CD4-positive, alpha-beta T cell treated with Interleukin-1 beta for 1 hour (primary cell): ENCODE data around the gene MRPL51.
A peak's percentile ranks its signal among the peaks of the same experiment; 100 is the strongest.

Experiments used
- DNase-seq, 2 donors: peaks; one replicate each; pipeline ENCODE4 v3.0.0-alpha.2; 2020 to 2022

Gene MRPL51

DNA sequence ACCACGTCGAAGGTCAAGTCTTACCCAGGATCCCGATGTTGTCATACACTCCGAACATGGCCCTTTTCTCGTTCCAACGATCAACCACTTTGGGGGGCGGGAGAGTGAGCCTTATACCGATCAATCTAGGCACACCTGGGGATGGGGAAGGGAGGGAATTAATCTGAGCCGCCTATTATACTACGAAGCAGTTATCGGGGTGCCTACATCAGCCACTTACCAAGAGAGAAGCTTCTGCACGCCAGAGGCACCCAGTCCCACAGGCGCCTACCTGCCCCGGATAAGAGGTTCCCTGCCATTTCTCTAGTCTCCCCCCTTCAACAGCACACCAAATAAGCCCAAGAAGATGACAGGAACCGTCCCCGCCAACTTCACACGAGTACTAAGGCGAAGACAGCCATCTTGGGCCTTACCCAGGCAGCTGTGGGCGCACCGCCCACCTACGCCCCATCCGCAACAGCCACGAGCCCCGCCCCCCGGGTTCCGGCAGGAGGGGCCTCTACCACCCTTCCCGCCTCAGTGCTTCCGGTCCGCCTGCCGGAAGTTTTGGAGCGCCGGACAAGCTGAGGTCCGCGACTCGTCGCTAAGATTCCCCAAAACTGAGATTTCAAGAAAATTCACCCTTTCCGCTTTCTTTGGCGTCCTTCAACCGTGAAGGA is at the start of gene MRPL51:
Gene MRPL51, minus strand, starts transcription at position 425 of the 659 bp plus-strand sequence. Its CDS starts 126 bp downstream, at position 299.
- DNase-seq: peak; percentile 95 to 96

DNA sequence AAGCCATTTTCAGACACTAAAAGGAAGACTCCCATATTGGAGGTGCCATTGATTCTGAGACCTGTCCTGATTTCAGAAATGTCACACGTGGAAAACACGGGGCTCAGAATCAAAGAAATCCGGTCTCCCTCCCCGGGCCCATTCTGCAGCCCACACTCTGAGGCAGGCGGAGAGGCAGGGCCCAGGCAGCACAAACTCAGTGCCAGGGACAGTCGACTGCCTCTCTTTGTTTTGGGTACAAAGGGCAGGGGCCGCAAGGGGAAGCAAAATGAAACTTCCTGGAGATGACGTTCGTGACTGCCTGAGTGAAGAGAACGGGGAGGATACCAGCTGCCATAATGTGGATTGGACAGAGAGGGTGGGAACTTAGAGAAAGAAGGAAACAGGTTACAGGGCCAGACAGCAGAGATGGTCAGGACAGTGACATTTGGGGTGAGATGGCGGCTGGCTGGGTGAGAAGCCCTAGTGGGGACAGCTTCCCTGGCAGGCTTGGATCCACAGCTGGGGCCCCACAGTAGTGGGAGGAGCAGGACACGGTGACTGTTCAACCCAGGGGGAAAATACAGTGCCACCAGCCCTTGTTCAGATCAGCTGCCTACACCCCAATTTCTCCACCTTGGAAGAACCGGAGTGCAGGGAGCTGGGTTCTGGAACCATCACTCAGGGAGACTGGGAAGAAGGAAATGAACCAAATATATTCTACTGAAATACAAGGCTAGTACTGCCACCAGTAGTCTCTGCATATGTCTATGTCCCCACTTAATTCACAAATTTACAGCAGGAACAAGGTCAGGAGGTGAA is 49.3 kb upstream of the MRPL51 start:
- DNase-seq: peak in 1 of 2 donors; percentile 12

DNA sequence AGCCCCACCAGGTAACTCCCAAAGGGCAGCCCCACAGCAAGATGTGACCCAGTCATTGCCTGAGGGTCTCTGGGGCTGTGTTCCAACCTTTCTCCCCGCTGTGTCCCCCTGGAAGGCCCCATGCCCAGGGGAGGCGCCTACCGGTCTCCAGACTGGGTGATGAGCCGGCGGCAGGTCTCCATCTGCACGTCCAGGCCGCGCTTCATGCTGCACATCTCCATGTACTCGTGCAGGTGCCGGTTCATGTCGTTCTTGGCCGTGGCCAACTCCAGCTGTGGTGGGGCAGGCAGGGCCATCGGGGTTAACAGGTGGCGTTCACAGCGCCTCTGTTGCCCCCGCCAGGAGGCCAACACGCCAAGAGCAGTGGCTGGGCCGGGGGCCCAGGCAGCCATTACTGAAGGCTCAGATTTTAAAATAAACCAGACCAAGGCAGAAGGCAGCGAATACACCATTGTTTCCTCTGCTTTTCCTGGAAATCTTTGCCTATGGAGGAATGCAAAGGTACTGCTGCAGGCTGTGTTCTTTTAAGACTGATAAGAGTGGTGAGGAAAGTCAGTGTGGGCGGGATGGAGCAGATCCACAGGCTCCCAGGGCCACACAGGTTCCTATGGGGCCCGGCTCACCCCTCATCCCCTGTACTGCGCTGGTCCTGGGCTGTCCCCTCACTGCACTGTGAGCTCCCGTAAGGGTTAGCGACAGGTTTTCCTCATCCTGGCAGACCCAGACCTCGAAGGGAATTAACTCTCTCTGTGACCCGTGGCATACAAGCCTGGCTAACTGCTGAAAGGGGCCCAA is 48.5 kb upstream of the MRPL51 start:
- DNase-seq: no peak

DNA sequence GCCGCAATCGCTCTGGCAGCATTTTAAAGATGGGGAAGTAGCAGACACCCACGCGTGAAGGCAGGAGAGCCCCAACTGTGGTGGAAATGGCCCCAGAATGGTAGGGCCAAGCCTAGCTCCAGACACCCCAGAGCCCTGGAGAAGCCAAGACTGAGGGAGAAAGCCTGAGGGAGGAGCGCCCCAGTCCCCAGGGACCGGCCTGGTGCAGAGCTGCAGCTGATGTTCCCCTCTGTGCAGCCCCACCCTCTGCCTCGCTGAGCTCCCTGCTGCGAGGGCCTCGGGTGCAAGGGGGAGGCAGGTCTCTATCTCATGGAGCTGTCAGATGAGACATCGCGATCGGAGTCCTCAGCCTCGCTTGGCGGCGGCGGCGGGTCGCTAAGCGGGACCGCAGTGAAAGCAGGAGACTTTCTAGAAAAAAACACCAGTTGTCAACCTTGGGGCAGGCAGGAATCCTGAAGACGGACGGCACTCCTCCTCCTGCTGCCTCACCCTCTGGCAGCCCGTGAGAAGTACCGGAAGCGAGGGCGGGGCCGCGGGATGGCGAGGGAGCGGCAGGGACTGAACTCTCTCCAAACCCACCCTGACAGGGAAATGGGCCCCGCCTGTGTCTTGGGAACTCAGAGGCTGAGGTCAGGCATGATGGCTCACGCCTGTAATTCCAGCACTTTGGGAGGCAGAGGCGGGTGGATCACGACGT is 47.3 kb upstream of the MRPL51 start:
- peak; percentile 34 to 40 for DNase-seq

DNA sequence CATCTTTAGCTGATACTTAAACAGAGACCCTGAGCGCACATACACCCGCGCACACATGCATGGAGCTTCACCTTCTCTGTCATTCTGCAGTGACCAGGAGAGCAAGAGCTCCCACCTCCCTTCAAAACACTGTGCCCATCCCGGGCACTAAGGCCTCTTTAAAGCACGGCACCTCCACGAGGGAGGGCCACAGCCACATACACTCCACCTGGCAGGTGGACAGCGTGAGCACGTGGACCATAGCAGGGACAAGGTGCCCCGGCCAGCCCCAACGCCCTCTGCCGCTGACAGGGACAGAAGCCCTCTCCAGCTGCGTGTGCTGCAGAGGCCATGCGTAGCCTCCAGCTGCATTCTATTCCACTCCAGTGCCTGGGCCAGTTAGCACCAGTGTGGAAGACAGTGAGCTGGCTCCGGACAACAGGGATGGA is 46.7 kb upstream of the MRPL51 start:
- DNase-seq: no peak

DNA sequence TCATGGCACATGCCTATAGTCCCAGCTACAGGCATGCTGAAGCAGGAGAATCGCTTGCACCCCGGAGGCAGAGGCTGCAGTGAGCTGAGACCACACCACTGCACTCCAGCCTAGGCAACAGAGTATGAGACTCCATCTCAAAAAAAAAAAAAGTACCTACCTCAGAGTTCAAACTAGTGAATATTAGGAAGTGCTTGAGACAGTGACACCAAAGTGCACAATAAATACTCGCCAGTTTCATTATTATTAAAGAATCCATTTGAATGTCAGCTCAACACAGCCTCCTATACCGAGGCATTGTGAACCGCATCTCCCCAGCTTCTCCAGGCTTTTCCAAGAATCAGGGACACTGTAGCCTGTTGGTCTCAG is 46.2 kb upstream of the MRPL51 start:
- DNase-seq: no peak

DNA sequence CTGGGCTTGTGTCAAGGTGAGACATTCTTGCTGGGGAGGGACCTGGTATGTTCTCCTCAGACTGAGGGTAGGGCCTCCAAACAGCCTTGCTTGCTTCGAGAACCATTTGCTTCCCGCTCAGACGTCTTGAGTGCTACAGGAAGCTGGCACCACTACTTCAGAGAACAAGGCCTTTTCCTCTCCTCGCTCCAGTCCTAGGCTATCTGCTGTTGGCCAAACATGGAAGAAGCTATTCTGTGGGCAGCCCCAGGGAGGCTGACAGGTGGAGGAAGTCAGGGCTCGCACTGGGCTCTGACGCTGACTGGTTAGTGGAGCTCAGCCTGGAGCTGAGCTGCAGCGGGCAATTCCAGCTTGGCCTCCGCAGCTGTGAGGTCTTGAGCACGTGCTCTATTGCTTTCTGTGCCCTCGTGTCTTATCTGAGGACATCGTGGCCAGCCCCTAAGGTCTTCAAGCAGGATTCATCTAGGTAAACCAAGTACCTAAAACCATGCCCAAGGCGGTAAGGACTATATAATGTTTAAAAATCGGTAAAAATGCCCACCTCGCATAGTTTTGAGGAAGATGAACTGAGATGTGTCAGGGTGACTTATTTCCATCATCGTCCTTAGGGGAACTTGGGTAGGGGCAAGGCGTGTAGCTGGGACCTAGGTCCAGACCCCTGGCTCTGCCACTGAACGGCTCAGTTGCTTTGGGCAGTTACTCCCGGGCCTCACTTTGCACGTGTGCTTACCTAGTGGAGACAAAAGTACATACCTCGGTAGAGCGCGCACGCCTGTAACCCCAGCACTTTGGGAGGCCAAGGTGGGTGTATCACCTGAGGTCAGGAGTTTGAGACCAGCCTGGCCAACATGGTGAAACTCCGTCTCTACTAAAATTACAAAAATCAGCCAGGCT is 45.6 kb upstream of the MRPL51 start:
- peak in 1 of 2 donors; percentile 11 for DNase-seq

DNA sequence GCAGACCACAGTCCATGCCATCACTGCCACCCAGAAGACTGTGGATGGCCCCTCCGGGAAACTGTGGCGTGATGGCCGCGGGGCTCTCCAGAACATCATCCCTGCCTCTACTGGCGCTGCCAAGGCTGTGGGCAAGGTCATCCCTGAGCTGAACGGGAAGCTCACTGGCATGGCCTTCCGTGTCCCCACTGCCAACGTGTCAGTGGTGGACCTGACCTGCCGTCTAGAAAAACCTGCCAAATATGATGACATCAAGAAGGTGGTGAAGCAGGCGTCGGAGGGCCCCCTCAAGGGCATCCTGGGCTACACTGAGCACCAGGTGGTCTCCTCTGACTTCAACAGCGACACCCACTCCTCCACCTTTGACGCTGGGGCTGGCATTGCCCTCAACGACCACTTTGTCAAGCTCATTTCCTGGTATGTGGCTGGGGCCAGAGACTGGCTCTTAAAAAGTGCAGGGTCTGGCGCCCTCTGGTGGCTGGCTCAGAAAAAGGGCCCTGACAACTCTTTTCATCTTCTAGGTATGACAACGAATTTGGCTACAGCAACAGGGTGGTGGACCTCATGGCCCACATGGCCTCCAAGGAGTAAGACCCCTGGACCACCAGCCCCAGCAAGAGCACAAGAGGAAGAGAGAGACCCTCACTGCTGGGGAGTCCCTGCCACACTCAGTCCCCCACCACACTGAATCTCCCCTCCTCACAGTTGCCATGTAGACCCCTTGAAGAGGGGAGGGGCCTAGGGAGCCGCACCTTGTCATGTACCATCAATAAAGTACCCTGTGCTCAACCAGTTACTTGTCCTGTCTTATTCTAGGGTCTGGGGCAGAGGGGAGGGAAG is 44.7 kb upstream of the MRPL51 start:
- peak; percentile 84 to 87 for DNase-seq

DNA sequence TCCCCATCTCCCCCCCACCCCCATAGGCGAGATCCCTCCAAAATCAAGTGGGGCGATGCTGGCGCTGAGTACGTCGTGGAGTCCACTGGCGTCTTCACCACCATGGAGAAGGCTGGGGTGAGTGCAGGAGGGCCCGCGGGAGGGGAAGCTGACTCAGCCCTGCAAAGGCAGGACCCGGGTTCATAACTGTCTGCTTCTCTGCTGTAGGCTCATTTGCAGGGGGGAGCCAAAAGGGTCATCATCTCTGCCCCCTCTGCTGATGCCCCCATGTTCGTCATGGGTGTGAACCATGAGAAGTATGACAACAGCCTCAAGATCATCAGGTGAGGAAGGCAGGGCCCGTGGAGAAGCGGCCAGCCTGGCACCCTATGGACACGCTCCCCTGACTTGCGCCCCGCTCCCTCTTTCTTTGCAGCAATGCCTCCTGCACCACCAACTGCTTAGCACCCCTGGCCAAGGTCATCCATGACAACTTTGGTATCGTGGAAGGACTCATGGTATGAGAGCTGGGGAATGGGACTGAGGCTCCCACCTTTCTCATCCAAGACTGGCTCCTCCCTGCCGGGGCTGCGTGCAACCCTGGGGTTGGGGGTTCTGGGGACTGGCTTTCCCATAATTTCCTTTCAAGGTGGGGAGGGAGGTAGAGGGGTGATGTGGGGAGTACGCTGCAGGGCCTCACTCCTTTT is 44.0 kb upstream of the MRPL51 start:
- peak in 1 of 2 donors; percentile 15 for DNase-seq

DNA sequence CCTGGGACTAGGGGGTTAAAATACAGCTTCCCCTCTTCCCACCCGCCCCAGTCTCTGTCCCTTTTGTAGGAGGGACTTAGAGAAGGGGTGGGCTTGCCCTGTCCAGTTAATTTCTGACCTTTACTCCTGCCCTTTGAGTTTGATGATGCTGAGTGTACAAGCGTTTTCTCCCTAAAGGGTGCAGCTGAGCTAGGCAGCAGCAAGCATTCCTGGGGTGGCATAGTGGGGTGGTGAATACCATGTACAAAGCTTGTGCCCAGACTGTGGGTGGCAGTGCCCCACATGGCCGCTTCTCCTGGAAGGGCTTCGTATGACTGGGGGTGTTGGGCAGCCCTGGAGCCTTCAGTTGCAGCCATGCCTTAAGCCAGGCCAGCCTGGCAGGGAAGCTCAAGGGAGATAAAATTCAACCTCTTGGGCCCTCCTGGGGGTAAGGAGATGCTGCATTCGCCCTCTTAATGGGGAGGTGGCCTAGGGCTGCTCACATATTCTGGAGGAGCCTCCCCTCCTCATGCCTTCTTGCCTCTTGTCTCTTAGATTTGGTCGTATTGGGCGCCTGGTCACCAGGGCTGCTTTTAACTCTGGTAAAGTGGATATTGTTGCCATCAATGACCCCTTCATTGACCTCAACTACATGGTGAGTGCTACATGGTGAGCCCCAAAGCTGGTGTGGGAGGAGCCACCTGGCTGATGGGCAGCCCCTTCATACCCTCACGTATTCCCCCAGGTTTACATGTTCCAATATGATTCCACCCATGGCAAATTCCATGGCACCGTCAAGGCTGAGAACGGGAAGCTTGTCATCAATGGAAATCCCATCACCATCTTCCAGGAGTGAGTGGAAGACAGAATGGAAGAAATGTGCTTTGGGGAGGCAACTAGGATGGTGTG is 43.1 kb upstream of the MRPL51 start:
- no peak for DNase-seq

DNA sequence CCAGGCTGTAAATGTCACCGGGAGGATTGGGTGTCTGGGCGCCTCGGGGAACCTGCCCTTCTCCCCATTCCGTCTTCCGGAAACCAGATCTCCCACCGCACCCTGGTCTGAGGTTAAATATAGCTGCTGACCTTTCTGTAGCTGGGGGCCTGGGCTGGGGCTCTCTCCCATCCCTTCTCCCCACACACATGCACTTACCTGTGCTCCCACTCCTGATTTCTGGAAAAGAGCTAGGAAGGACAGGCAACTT is 42.6 kb upstream of the MRPL51 start:
- no peak for DNase-seq

DNA sequence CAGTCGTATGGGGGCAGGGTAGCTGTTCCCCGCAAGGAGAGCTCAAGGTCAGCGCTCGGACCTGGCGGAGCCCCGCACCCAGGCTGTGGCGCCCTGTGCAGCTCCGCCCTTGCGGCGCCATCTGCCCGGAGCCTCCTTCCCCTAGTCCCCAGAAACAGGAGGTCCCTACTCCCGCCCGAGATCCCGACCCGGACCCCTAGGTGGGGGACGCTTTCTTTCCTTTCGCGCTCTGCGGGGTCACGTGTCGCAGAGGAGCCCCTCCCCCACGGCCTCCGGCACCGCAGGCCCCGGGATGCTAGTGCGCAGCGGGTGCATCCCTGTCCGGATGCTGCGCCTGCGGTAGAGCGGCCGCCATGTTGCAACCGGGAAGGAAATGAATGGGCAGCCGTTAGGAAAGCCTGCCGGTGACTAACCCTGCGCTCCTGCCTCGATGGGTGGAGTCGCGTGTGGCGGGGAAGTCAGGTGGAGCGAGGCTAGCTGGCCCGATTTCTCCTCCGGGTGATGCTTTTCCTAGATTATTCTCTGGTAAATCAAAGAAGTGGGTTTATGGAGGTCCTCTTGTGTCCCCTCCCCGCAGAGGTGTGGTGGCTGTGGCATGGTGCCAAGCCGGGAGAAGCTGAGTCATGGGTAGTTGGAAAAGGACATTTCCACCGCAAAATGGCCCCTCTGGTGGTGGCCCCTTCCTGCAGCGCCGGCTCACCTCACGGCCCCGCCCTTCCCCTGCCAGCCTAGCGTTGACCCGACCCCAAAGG is 42.1 kb upstream of the MRPL51 start:
- DNase-seq: peak; percentile 77 to 79

DNA sequence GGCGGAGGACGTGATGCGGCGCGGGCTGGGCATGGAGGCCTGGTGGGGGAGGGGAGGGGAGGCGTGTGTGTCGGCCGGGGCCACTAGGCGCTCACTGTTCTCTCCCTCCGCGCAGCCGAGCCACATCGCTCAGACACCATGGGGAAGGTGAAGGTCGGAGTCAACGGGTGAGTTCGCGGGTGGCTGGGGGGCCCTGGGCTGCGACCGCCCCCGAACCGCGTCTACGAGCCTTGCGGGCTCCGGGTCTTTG is 41.6 kb upstream of the MRPL51 start:
- DNase-seq: no peak

DNA sequence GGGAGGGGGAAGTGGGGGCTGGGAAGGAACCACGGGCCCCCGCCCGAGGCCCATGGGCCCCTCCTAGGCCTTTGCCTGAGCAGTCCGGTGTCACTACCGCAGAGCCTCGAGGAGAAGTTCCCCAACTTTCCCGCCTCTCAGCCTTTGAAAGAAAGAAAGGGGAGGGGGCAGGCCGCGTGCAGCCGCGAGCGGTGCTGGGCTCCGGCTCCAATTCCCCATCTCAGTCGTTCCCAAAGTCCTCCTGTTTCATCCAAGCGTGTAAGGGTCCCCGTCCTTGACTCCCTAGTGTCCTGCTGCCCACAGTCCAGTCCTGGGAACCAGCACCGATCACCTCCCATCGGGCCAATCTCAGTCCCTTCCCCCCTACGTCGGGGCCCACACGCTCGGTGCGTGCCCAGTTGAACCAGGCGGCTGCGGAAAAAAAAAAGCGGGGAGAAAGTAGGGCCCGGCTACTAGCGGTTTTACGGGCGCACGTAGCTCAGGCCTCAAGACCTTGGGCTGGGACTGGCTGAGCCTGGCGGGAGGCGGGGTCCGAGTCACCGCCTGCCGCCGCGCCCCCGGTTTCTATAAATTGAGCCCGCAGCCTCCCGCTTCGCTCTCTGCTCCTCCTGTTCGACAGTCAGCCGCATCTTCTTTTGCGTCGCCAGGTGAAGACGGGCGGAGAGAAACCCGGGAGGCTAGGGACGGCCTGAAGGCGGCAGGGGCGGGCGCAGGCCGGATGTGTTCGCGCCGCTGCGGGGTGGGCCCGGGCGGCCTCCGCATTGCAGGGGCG is 41.0 kb upstream of the MRPL51 start, which contains the start of gene GAPDH:
Gene GAPDH, plus strand, starts transcription at position 595 of the 772 bp plus-strand sequence. CDS start 316 bp downstream, outside the sequence.
- DNase-seq: peak; percentile 87 to 90

DNA sequence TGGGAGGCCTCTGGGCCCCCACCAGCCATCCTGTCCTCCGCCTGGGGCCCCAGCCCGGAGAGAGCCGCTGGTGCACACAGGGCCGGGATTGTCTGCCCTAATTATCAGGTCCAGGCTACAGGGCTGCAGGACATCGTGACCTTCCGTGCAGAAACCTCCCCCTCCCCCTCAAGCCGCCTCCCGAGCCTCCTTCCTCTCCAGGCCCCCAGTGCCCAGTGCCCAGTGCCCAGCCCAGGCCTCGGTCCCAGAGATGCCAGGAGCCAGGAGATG is 40.5 kb upstream of the MRPL51 start:
- DNase-seq: no peak

DNA sequence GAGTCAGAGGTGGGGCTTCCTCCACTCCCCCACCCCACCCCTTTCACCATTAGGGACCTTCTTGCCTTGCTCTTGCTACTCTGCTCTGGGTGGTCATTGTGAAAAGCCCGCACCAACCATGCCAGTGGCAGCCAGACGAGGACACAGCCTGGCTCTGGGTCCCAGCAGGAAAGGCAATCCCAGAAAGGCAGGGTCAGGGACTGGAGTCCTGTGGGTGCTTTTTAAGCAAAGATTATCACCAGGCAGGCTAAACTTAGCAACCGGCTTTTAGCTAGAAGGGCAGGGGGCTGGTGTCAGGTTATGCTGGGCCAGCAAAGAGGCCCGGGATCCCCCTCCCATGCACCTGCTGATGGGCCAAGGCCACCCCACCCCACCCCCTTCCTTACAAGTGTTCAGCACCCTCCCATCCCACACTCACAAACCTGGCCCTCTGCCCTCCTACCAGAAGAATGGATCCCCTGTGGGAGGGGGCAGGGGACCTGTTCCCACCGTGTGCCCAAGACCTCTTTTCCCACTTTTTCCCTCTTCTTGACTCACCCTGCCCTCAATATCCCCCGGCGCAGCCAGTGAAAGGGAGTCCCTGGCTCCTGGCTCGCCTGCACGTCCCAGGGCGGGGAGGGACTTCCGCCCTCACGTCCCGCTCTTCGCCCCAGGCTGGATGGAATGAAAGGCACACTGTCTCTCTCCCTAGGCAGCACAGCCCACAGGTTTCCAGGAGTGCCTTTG is 40.0 kb upstream of the MRPL51 start:
- peak in 1 of 2 donors; percentile 19 for DNase-seq

DNA sequence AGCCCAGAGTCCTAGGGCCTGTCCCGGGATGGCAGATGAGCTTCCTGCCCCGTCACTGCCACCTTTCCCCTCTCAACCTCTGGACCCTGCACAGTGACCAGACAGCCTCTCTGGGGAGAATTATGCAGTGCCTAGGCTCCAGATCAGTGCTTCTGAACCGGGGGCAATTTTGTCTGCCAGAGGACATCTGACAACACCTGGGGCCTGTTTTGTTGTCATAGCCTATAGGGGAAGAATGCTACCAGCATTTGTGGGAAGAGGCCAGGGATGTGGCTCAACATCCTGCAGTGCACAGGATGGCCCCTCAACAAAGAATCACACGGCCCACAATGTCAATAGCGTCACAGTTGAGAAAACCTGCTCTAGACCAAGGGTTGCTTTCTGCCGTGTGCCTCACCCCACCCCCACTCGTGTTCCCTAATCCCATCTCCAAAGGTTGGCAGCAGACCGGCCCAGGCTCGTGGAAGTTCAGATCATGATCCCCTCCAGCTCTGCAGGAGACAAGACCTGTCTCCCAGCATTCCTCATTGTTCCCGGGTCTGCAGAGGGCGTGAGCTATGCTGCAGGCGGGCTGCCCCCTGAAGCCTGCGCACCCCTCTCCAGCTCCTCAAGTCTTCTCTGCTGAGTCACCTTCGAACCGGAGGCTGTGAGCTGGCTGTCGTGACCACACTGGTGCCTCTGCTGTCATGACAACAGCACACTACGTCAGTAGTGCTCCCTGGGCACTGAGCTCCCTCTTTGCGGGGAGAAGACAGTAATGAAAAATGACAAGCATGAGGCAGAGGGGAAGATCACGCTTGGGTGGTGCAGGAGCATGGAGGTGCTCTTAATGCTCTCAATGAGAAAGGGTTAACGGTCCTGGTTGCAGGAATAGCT is 39.2 kb upstream of the MRPL51 start:
- peak; percentile 83 for DNase-seq
